Measurements from ENCODE around the gene CBX3. TPM values are rescaled to one million over a fixed set of nuclear protein-coding genes. Genes with fewer than 3 reads are reported as not detected.
"Not testable (repeated sequence)": the region's sequence is repeated elsewhere in the genome, so short reads cannot be mapped to it uniquely, and the experiment has no call there.

Gene CBX3
- total RNA-seq, 1 donor from 2014 or later = 108 TPM

GRCh38 chr7:26187380-26188205 lies 14.0 kb upstream of the CBX3 start:
- no peak for DNase-seq (ENCODE audit: extremely low read depth, low read depth, low spot score)

- no peak for DNase-seq (ENCODE audit: extremely low read depth, low read depth, low spot score)
Observed at GRCh38 chr7:26188206-26188956, 13.2 kb upstream of the CBX3 start.

DNA sequence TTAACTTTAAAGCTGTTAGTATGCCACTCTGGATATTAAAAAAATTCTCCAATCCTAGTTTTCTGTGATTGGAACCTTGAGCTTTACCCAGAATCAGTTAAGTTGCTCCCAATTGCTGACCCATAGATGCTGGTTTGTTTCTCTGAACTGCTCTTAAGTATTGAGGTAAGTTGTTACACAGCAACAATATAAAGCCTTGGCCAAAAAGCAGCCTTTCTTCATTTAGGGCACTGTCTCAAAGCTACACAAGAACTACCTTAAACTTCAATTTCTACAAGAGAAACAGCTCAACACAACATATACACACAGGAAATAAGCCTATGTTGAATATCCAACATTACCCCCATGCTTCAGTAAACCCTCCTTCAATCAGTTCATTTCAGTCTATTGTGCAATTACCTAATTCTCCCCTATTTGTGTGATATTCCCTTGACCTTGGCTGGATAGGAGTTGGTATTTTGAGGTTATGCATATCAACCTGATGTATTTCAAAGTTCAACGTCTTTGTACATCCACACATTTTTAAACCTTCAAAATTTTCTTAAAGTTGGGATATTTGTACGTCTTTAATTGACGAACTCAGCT lies 12.5 kb upstream of the CBX3 start:
- DNase-seq (ENCODE audit: extremely low read depth, low read depth, low spot score) = no peak

GRCh38 chr7:26189697-26190096 lies 11.8 kb upstream of the CBX3 start:
- DNase-seq (ENCODE audit: extremely low read depth, low read depth, low spot score) = no peak

- DNase-seq (ENCODE audit: extremely low read depth, low read depth, low spot score) = no peak
Observed at GRCh38 chr7:26190417-26190869, 11.1 kb upstream of the CBX3 start.

- no peak for DNase-seq (ENCODE audit: extremely low read depth, low read depth, low spot score)
Observed at GRCh38 chr7:26191233-26191973, 10.1 kb upstream of the CBX3 start.

DNA sequence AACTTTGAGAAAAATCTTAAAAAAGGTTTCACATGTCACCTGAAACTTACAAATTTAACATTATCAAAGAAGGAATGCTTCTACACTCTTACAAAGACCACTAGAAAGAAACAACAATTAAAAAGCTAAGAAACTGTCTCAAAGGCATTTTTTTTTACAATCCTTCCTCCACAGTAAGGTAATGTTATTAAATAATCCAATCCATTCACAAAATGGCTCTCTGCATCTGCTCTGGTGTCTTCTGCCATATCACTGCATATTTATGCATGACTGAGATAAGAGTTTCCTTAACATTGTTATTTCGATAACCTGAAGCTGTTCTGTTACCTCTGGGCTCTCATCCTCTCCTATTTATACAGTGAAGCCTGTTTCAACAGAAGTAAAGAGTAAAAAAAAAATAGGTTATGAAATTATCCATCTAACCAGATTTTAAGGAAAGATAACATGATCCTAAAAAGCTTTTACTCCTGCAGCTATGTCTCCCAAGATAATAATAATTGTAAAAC lies 9.5 kb upstream of the CBX3 start:
- DNase-seq (ENCODE audit: extremely low read depth, low read depth, low spot score) = no peak

GRCh38 chr7:26192485-26193087 lies 9.0 kb upstream of the CBX3 start:
- DNase-seq (ENCODE audit: extremely low read depth, low read depth, low spot score) = no peak

DNA sequence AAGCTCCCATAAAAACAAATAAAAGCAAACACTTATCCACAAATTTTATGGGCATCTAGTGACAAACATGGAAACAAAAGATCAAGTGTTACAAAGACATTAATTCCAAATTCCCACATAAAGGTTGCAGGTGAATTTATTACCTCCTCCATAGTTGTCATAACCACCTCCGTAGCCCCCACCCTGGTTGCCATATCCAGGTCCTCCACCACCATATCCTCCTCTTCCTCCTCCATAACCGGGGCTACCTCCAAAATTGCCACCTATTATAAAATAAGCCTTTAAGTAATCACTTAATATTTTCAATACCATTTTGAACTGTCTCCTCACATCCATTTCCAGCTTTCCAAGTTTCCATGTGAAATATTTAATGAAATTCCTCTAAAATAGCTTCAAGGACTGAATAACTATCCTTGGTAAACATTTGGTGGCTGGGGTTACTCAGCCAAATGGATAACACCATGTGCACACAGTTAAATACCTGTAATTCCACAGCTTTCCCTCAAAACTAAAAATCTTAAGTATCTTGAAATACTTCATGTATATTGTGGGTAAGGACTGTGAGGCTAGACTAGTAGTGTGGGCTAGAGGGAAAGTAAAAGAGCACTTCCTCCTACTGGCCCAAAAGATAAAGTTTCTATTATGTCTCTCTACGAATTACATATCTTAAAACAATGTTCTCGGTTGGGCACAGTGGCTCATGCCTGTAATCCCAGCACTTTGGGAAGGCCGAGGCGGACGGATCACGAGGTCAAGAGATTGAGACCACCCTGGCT lies 7.9 kb upstream of the CBX3 start:
- DNase-seq (ENCODE audit: extremely low read depth, low read depth, low spot score) = no peak

- not testable (repeated sequence) for DNase-seq (ENCODE audit: extremely low read depth, low read depth, low spot score)
Observed at GRCh38 chr7:26194764-26195163, 6.8 kb upstream of the CBX3 start.

DNA sequence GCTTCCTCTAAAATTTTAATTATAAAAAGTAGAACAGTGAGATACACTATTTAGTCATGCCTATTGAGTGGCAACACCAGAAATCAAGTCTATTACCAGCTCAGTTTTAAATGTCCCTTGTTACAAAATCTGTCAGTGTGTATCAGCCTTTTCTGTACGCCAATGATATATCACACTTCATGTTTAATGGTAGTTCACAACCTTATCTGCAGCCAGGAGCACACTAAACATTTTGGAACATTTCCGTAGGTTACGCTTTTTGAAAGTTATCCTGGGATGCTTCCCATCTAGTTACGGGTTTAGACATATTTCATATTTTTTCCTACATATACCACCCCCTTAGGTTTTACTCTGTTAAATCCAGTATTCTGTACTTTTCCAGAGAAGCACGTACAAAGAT lies 6.4 kb upstream of the CBX3 start:
- DNase-seq (ENCODE audit: extremely low read depth, low read depth, low spot score) = no peak

DNA sequence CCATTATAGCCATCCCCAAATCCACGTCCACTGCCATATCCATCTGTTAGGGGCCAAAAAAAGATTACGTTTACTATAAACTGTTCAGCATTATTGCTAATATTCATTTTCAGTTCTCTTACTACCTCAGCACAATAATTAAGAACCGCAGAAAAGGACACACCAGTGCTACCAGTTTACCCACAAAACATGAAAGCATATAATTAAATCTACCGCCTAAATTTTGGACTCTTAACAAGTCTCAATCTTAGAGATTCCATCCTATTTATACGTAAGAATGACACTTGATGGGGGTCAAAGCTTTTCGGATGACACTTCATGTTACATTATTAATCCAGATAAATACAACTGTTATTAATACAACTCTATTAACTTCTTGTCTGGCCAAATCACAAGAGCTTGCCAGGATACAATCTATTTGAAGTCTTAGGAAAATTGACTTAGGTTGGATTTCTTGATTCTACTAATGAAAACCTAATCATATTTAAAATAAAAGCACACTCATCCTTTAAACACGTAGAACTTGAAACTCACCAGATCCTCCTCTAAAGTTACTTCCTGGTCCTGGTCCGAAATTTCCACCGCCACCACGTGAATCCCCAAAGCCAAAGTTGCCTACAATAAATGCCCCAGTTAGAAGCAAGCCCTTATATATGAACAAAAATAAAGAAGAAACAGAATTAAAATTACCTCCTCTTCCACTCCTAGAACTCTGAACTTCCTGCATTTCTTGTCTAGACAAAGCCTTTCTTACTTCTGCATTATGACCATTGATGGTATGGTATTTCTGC lies 5.5 kb upstream of the CBX3 start:
- DNase-seq (ENCODE audit: extremely low read depth, low read depth, low spot score) = no peak

- DNase-seq (ENCODE audit: extremely low read depth, low read depth, low spot score) = no peak
Observed at GRCh38 chr7:26197153-26198115, 4.1 kb upstream of the CBX3 start.

DNA sequence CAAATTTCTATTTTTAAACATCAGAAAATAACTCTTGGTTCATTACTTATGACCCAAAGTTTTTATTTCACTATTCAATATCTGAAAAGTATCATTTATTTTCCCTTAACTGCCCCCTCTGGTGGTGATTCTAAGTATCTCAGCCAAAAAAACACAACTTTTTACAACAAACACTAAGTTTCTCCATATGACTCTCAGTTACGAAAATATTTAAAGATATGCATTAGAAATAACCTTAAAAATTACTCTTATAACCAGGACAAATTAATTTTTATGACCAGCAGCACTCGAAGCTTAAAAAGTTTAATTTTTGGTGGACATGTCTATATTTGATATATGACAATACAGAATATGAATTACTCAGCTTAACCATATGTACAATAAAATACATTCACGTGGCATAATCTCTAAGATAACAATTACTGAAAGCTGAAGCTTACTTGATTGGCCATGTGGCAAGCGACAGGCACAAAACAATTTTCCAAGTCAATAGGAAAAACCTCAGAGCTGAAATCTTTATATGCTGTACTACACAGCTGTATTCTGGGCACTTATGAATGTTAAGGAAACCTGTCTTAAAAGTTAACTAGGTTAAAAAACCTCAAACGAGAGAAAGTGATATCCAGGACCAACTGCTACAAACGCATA lies 3.3 kb upstream of the CBX3 start:
- DNase-seq (ENCODE audit: extremely low read depth, low read depth, low spot score) = no peak

GRCh38 chr7:26198781-26199169 lies 2.8 kb upstream of the CBX3 start:
- DNase-seq (ENCODE audit: extremely low read depth, low read depth, low spot score) = no peak

DNA sequence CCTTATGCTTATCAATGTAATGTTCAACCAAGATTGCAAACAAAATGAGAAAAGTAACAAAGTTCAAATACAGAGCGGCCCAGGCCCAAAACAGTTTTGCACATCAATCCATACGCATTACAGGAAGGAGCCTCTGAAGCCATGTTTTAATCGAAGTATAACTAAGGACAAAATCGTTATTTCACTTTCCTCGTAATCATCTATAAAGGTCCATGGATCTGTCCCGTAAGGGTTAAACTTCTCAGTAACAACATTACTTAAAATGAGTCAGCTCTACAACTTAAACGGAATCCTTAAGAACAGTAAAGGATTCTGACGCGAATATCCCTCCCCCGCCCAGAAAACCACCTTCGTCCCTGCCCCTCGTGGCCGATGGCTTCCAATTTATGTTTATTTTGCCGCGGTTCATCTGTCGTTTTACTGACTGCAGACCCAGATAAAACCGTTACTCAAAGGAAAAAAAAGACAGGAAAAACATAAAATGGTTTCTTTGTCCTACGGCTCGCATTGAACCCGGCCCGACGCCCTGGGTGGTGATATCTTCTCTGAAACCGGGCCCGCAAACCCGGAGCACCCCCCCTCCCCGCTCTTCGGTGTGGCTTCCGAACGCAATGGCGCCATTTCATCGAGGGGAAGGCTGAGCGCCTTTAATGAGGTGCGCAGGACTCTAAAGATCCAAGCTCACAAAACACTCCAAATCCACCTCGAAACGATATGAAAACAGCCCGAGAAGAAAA lies 2.1 kb upstream of the CBX3 start:
- DNase-seq (ENCODE audit: extremely low read depth, low read depth, low spot score) = no peak

GRCh38 chr7:26200038-26200443 lies 1.5 kb upstream of the CBX3 start:
- DNase-seq (ENCODE audit: extremely low read depth, low read depth, low spot score) = no peak

Data from glomerular endothelial cell (primary cell).